Mesothelial cell of epicardium (in vitro differentiated cells): ENCODE data around the gene CFP. TPM values are rescaled to one million over a fixed set of nuclear protein-coding genes. Genes with fewer than 3 reads are reported as not detected.

ENCODE experiments used
- DNase-seq, 2 experiments: peaks; one replicate each; pipeline ENCODE4 v3.0.0; 2021; ENCODE audit warnings: low spot score in 2 of 2; ENCODE audit not compliant: unreplicated experiment in 2 of 2
- H3K27ac Mint-ChIP-seq: 2 replicates; pipeline ENCODE4 v1.8.0; 2021; ENCODE audit warnings: mixed read lengths
- H3K27me3 Mint-ChIP-seq: 2 replicates; pipeline ENCODE4 v1.8.0; 2021; ENCODE audit warnings: low read depth, mixed read lengths
- H3K36me3 Mint-ChIP-seq: 2 replicates; pipeline ENCODE4 v1.8.0; 2021; ENCODE audit warnings: mixed read lengths
- H3K4me1 Mint-ChIP-seq: 2 replicates; pipeline ENCODE4 v1.8.0; 2021; ENCODE audit warnings: mixed read lengths
- H3K4me3 Mint-ChIP-seq: 2 replicates; pipeline ENCODE4 v1.8.0; 2021; ENCODE audit warnings: mild to moderate bottlenecking, moderate library complexity, mixed read lengths
- H3K9me3 Mint-ChIP-seq: 2 replicates; pipeline ENCODE4 v1.8.0; 2021; ENCODE audit warnings: mixed read lengths
- CTCF ChIP-seq: fragments of 200-600 bp; sonication (generic); IDR thresholded peaks from one replicate; pipeline ENCODE4 v1.5.0; 2021; ENCODE audit warnings: antibody characterized with exemption; ENCODE audit not compliant: unreplicated experiment
- total RNA-seq: library from RNA; stranded (reverse); gene quantifications from 3 replicates; pipeline ENCODE4 v1.2.1, GENCODE V29; 2021

Gene CFP
- total RNA-seq, 1 donor from 2014 or later, result 1.2 TPM

GRCh38 chrX:47634871-47635575, 5.3 kb upstream of the CFP start:
- Mint-ChIP-seq H3K4me1 (no peaks in the 10 kb centered on the region), H3K36me3 (peaks cover 22% of the 10 kb centered on the region), H3K9me3 (peaks cover 12% of the 10 kb centered on the region), H3K4me3 (no peak overlapping the region), H3K27ac (no peak overlapping the region), H3K27me3 (no peaks in the 10 kb centered on the region)
- no peak for TF ChIP-seq CTCF
- no peak for DNase-seq

- TF ChIP-seq CTCF, result no peak
- H3K9me3 Mint-ChIP-seq, result peaks cover 5% of the 10 kb centered on the region
- no peak overlapping the region for H3K27ac Mint-ChIP-seq
- H3K4me1 Mint-ChIP-seq, result no peaks in the 10 kb centered on the region
- H3K36me3 Mint-ChIP-seq, result peaks cover 14% of the 10 kb centered on the region
- no peaks in the 10 kb centered on the region for H3K27me3 Mint-ChIP-seq
- no peak for DNase-seq
- no peak overlapping the region for H3K4me3 Mint-ChIP-seq
Observed at GRCh38 chrX:47633689-47634590, 4.2 kb upstream of the CFP start.

- H3K4me1 Mint-ChIP-seq, result no peaks in the 10 kb centered on the region
- no peak overlapping the region for H3K27ac Mint-ChIP-seq
Observed at GRCh38 chrX:47632666-47633065, 2.9 kb upstream of the CFP start.

GRCh38 chrX:47631676-47632075, 1.9 kb upstream of the CFP start:
- TF ChIP-seq CTCF, result no peak
- no peak for DNase-seq
- peaks cover 10% of the 10 kb centered on the region for H3K9me3 Mint-ChIP-seq
- peaks cover 3% of the 10 kb centered on the region for H3K36me3 Mint-ChIP-seq
- no peaks in the 10 kb centered on the region for H3K27me3 Mint-ChIP-seq
- H3K4me1 Mint-ChIP-seq, result no peaks in the 10 kb centered on the region
- no peak overlapping the region for H3K27ac Mint-ChIP-seq
- H3K4me3 Mint-ChIP-seq, result no peak overlapping the region

More at GRCh38 chrX:47632666-47633065, 2.9 kb upstream of the CFP start:
- Mint-ChIP-seq H3K27me3 (no peaks in the 10 kb centered on the region), H3K4me3 (no peak overlapping the region), H3K36me3 (peaks cover 9% of the 10 kb centered on the region), H3K9me3 (peaks cover 10% of the 10 kb centered on the region)
- no peak for TF ChIP-seq CTCF
- DNase-seq, result no peak

GRCh38 chrX:47628982-47629381, 748 bp downstream of the CFP start:
- Mint-ChIP-seq H3K4me3 (no peak overlapping the region), H3K36me3 (no peaks in the 10 kb centered on the region), H3K27me3 (peaks cover 6% of the 10 kb centered on the region), H3K4me1 (no peaks in the 10 kb centered on the region), H3K9me3 (peaks cover 10% of the 10 kb centered on the region), H3K27ac (no peak overlapping the region)
- TF ChIP-seq CTCF, result no peak
- no peak for DNase-seq
